Measurements from ENCODE around the gene TMEM178A. TPM values are rescaled to one million over a fixed set of nuclear protein-coding genes. Genes with fewer than 3 reads are reported as not detected.

The TMEM178A gene
- total RNA-seq, 2 experiments from 2014 or later: 0.25 to 0.38 TPM

GRCh38 chr2:39629646-39630045 is 36.1 kb upstream of the TMEM178A start:
- Histone ChIP-seq H3K9me3 (ENCODE audit: low read length) (no peaks in the 10 kb centered on the region), H3K9me2 (ENCODE audit: insufficient read depth, low read length) (no peaks in the 10 kb centered on the region), H3K4me3 (ENCODE audit: low read depth, low read length, poor library complexity, severe bottlenecking) (no peak overlapping the region), H3K4me1 (ENCODE audit: insufficient read depth, low read length, poor library complexity, severe bottlenecking) (no peaks in the 10 kb centered on the region), H4K20me1 (ENCODE audit: insufficient read depth, low read length) (no peaks in the 10 kb centered on the region), H2AFZ (ENCODE audit: low read length) (no peak overlapping the region; the same call in 1 of the 2 replicates), H3K4me2 (ENCODE audit: low read length) (no peak overlapping the region), H3K27ac (ENCODE audit: low read depth, low read length, poor library complexity, severe bottlenecking) (no peak overlapping the region), H3K36me3 (ENCODE audit: insufficient read depth, low read length) (no peaks in the 10 kb centered on the region), H3K79me2 (ENCODE audit: insufficient read depth, low read depth, low read length) (no peaks in the 10 kb centered on the region)
- no peak for TF ChIP-seq EZH2phosphoT487 (IDR thresholded peaks at IDR 0.05; ENCODE audit: borderline replicate concordance, low read depth, low read length)
- no peak for TF ChIP-seq CTCF (conservative IDR thresholded peaks at IDR 0.05; ENCODE audit: low read length)
- intact Hi-C loops (cut with micrococcal nuclease; ENCODE audit: unreplicated experiment): no loop called here
- CTCF ChIA-PET (ENCODE audit: unreplicated experiment): no interaction called here
- no peak for DNase-seq (ENCODE audit: low spot score)
- no TSS peak for BruUV-seq (replicated peaks)
- POLR2A ChIA-PET: no interaction called here

- TF ChIP-seq CTCF (conservative IDR thresholded peaks at IDR 0.05; ENCODE audit: low read length) (no peak), EZH2phosphoT487 (IDR thresholded peaks at IDR 0.05; ENCODE audit: borderline replicate concordance, low read depth, low read length) (no peak)
- POLR2A ChIA-PET: interaction anchor here (0.6 to 0.7 kb wide), 2 partner anchors 44 to 236 kb away, joined by 3 read pairs; no protein-coding TSS in a partner anchor
Observed at GRCh38 chr2:39631256-39631655, 34.5 kb upstream of the TMEM178A start.

GRCh38 chr2:39631718-39632117 is 34.0 kb upstream of the TMEM178A start:
- H3K36me3 ChIP-seq (ENCODE audit: insufficient read depth, low read length): no peaks in the 10 kb centered on the region
- no peak for DNase-seq (ENCODE audit: low spot score)
- H3K4me3 ChIP-seq (ENCODE audit: low read depth, low read length, poor library complexity, severe bottlenecking): no peak overlapping the region
- ChIA-PET POLR2A (interaction anchor here (0.6 kb wide), 1 partner anchor 44 kb away, joined by 3 read pairs; no protein-coding TSS in a partner anchor), CTCF (ENCODE audit: unreplicated experiment) (no interaction called here)
- H3K27ac ChIP-seq (ENCODE audit: low read depth, low read length, poor library complexity, severe bottlenecking): no peak overlapping the region
- no peaks in the 10 kb centered on the region for H3K4me1 ChIP-seq (ENCODE audit: insufficient read depth, low read length, poor library complexity, severe bottlenecking)
- no peak overlapping the region for H2AFZ ChIP-seq (ENCODE audit: low read length)
- TF ChIP-seq CTCF (conservative IDR thresholded peaks at IDR 0.05; ENCODE audit: low read length): no peak
- TF ChIP-seq EZH2phosphoT487 (IDR thresholded peaks at IDR 0.05; ENCODE audit: borderline replicate concordance, low read depth, low read length): no peak
- no peaks in the 10 kb centered on the region for H4K20me1 ChIP-seq (ENCODE audit: insufficient read depth, low read length)
- H3K79me2 ChIP-seq (ENCODE audit: insufficient read depth, low read depth, low read length): no peaks in the 10 kb centered on the region
- no TSS peak for BruUV-seq (replicated peaks)
- intact Hi-C loops (cut with micrococcal nuclease; ENCODE audit: unreplicated experiment): no loop called here
- H3K4me2 ChIP-seq (ENCODE audit: low read length): no peak overlapping the region
- H3K9me3 ChIP-seq (ENCODE audit: low read length): no peaks in the 10 kb centered on the region
- H3K9me2 ChIP-seq (ENCODE audit: insufficient read depth, low read length): no peaks in the 10 kb centered on the region

More at GRCh38 chr2:39631256-39631655, 34.5 kb upstream of the TMEM178A start:
- Histone ChIP-seq H3K36me3 (ENCODE audit: insufficient read depth, low read length) (no peaks in the 10 kb centered on the region), H3K4me1 (ENCODE audit: insufficient read depth, low read length, poor library complexity, severe bottlenecking) (no peaks in the 10 kb centered on the region), H3K27ac (ENCODE audit: low read depth, low read length, poor library complexity, severe bottlenecking) (no peak overlapping the region), H4K20me1 (ENCODE audit: insufficient read depth, low read length) (no peaks in the 10 kb centered on the region), H3K4me3 (ENCODE audit: low read depth, low read length, poor library complexity, severe bottlenecking) (no peak overlapping the region), H2AFZ (ENCODE audit: low read length) (no peak overlapping the region), H3K79me2 (ENCODE audit: insufficient read depth, low read depth, low read length) (no peaks in the 10 kb centered on the region), H3K9me3 (ENCODE audit: low read length) (no peaks in the 10 kb centered on the region), H3K4me2 (ENCODE audit: low read length) (no peak overlapping the region), H3K9me2 (ENCODE audit: insufficient read depth, low read length) (no peaks in the 10 kb centered on the region)
- no TSS peak for BruUV-seq (replicated peaks)
- intact Hi-C loops (cut with micrococcal nuclease; ENCODE audit: unreplicated experiment): no loop called here
- CTCF ChIA-PET (ENCODE audit: unreplicated experiment): no interaction called here
- no peak for DNase-seq (ENCODE audit: low spot score)
